Endothelial cell of umbilical vein (primary cell): Measurements from ENCODE around the gene DNTT.

Source experiments
- EZH2 ChIP-seq: IDR thresholded peaks from 2 replicates; pipeline ENCODE4 v1.6.1; 2012; ENCODE audit warnings: borderline replicate concordance, low read depth, mild to moderate bottlenecking, moderate library complexity, low read length, inconsistent platforms; ENCODE audit not compliant: severe bottlenecking
- FOS ChIP-seq: IDR thresholded peaks from 2 replicates; pipeline ENCODE4 v1.6.1; 2011; ENCODE audit warnings: mild to moderate bottlenecking, low read length, moderate library complexity, borderline replicate concordance; ENCODE audit not compliant: insufficient read depth
- GATA2 ChIP-seq: IDR thresholded peaks from 2 replicates; pipeline ENCODE4 v1.7.0; 2011; ENCODE audit warnings: low read depth, mild to moderate bottlenecking, moderate library complexity, mixed read lengths, low read length; ENCODE audit not compliant: insufficient read length, insufficient read depth
- JUN ChIP-seq: IDR thresholded peaks from 2 replicates; pipeline ENCODE4 v1.6.1; 2011; ENCODE audit warnings: borderline replicate concordance, low read depth; ENCODE audit not compliant: insufficient read length, insufficient read depth
- MAX ChIP-seq: IDR thresholded peaks from 2 replicates; pipeline ENCODE4 v1.6.1; 2011; ENCODE audit not compliant: insufficient read depth, insufficient read length
- MYC ChIP-seq: IDR thresholded peaks from one replicate; pipeline ENCODE4 v1.6.1; 2011; ENCODE audit warnings: mild to moderate bottlenecking, low read depth, low read length
- POLR2A ChIP-seq: IDR thresholded peaks from 2 replicates; pipeline ENCODE4 v1.6.1; 2012; ENCODE audit warnings: low read depth, mild to moderate bottlenecking, control low read depth, low read length
- POLR2AphosphoS5 ChIP-seq: IDR thresholded peaks from 2 replicates; pipeline ENCODE4 v1.6.1; 2012; ENCODE audit warnings: low read depth, mild to moderate bottlenecking, control low read depth, low read length, moderate library complexity; ENCODE audit not compliant: insufficient read depth
- TF ChIP-seq, protein P1 (sequence below), 2 donors: IDR thresholded peaks; 1 replicate in 1 of 2; 2 replicates in 1 of 2; pipeline ENCODE4 v1.5.1; 2011; ENCODE audit warnings: low read length in 2 of 2, mild to moderate bottlenecking in 2 of 2, moderate library complexity in 2 of 2, control low read depth in 1 of 2, inconsistent platforms in 1 of 2, low read depth in 1 of 2; ENCODE audit not compliant: insufficient read depth in 1 of 2; ENCODE audit errors: extremely low read depth in 1 of 2

DNA sequence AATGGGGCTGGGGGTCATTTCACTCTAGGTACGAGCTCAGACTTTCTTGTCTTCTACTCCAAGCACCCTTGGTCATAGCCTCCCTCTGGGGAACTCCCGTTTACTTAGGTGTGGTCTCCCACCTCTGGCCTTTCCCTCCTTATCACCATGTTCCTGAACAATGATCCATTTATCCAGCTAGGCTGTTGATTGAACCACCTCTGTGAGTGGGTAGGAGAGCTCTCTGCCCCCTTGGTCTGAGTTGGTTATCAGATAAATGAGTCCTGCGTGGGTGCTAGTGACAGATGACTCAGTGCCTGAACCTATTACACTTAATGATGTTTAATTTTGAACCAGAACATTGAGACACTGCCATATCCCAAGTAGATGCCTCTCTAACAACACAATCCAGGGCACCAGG is 42.3 kb upstream of the DNTT start:
- no peak for TF ChIP-seq POLR2A
- TF ChIP-seq MAX, result no peak
- no peak for TF ChIP-seq JUN
- TF ChIP-seq, protein P1, sequence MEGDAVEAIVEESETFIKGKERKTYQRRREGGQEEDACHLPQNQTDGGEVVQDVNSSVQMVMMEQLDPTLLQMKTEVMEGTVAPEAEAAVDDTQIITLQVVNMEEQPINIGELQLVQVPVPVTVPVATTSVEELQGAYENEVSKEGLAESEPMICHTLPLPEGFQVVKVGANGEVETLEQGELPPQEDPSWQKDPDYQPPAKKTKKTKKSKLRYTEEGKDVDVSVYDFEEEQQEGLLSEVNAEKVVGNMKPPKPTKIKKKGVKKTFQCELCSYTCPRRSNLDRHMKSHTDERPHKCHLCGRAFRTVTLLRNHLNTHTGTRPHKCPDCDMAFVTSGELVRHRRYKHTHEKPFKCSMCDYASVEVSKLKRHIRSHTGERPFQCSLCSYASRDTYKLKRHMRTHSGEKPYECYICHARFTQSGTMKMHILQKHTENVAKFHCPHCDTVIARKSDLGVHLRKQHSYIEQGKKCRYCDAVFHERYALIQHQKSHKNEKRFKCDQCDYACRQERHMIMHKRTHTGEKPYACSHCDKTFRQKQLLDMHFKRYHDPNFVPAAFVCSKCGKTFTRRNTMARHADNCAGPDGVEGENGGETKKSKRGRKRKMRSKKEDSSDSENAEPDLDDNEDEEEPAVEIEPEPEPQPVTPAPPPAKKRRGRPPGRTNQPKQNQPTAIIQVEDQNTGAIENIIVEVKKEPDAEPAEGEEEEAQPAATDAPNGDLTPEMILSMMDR (IDR thresholded peaks at IDR 0.05; ENCODE audit: extremely low read depth in 1 of 2, insufficient read depth in 1 of 2, low read depth in 1 of 2, low read length in 2 of 2), result no peak
- no peak for TF ChIP-seq POLR2AphosphoS5
- TF ChIP-seq EZH2, result no peak
- TF ChIP-seq GATA2, result no peak
- no peak for TF ChIP-seq MYC
- TF ChIP-seq FOS, result no peak
